GM18907 (cell line): ENCODE results near the gene FBXW10.
"Not testable (repeated sequence)": the region's sequence is repeated elsewhere in the genome, so short reads cannot be mapped to it uniquely, and the experiment has no call there.

Source experiments
- ATAC-seq: cut with Tn5 transposase; IDR thresholded peaks from one replicate; pipeline ENCODE4 v1.9.1; 2021; ENCODE audit warnings: mild to moderate bottlenecking, moderate library complexity; ENCODE audit not compliant: unreplicated experiment

FBXW10 gene

GRCh38 chr17:18821430-18821829 is 77.6 kb downstream of the FBXW10 start:
- ATAC-seq: not testable (repeated sequence)

GRCh38 chr17:18827613-18828012 is 83.8 kb downstream of the FBXW10 start:
- ATAC-seq: not testable (repeated sequence)
